B cell (primary cell): Measurements from ENCODE around the gene PDE3A.
"Not testable (repeated sequence)": the region's sequence is repeated elsewhere in the genome, so short reads cannot be mapped to it uniquely, and the experiment has no call there.

ENCODE experiments used
- CTCF ChIP-seq: fragments of 200-600 bp; IDR thresholded peaks from one replicate; pipeline ENCODE4 v1.8.0; 2022; ENCODE audit warnings: antibody characterized with exemption, mild to moderate bottlenecking
- EZH2 ChIP-seq: IDR thresholded peaks from 2 replicates; pipeline ENCODE4 v1.6.1; 2012; ENCODE audit warnings: borderline replicate concordance, low read depth, mild to moderate bottlenecking, moderate library complexity, low read length; ENCODE audit not compliant: insufficient read depth, poor library complexity, severe bottlenecking

- TF ChIP-seq CTCF, EZH2: not testable (repeated sequence)
These were observed 183.6 kb downstream of the PDE3A start for GRCh38 chr12:20551742-20552442.
